Memory B cell (primary cell): ENCODE data around the gene MLST8.
A peak's percentile ranks its signal among the peaks of the same experiment; 100 is the strongest.

Experiments
- ATAC-seq: fragments of 150-1000 bp; cut with Tn5 transposase; 2 replicates; pipeline ENCODE4 v1.10.0; 2021; ENCODE audit warnings: low read depth, mild to moderate bottlenecking, moderate library complexity
- DNase-seq, 2 donors: peaks; one replicate each; pipeline ENCODE4 v3.0.0; 2022; ENCODE audit warnings: low spot score in 2 of 2
- H3K27ac Mint-ChIP-seq: one replicate; pipeline ENCODE4 v1.8.0; 2022; ENCODE audit warnings: mild to moderate bottlenecking, moderate library complexity, mixed read lengths
- H3K27me3 Mint-ChIP-seq: one replicate; pipeline ENCODE4 v1.8.0; 2022; ENCODE audit warnings: mixed read lengths
- H3K36me3 Mint-ChIP-seq: one replicate; pipeline ENCODE4 v1.8.0; 2022; ENCODE audit warnings: mild to moderate bottlenecking, mixed read lengths
- H3K4me1 Mint-ChIP-seq: one replicate; pipeline ENCODE4 v1.8.0; 2022; ENCODE audit warnings: mixed read lengths
- H3K4me3 Mint-ChIP-seq: one replicate; pipeline ENCODE4 v1.8.0; 2022; ENCODE audit warnings: mild to moderate bottlenecking, moderate library complexity, mixed read lengths
- H3K9me3 Mint-ChIP-seq: one replicate; pipeline ENCODE4 v1.8.0; 2022; ENCODE audit warnings: mixed read lengths

MLST8 gene

GRCh38 chr16:2231016-2231931 is 26.0 kb downstream of the MLST8 start:
- H3K4me1 Mint-ChIP-seq: peaks cover 3% of the 10 kb centered on the region
- ATAC-seq (no peak), DNase-seq (no peak)
- H3K9me3 Mint-ChIP-seq: no peaks in the 10 kb centered on the region
- no peaks in the 10 kb centered on the region for H3K27me3 Mint-ChIP-seq
- H3K4me3 Mint-ChIP-seq: no peak overlapping the region
- H3K36me3 Mint-ChIP-seq: peaks cover 24% of the 10 kb centered on the region
- no peak overlapping the region for H3K27ac Mint-ChIP-seq

DNA sequence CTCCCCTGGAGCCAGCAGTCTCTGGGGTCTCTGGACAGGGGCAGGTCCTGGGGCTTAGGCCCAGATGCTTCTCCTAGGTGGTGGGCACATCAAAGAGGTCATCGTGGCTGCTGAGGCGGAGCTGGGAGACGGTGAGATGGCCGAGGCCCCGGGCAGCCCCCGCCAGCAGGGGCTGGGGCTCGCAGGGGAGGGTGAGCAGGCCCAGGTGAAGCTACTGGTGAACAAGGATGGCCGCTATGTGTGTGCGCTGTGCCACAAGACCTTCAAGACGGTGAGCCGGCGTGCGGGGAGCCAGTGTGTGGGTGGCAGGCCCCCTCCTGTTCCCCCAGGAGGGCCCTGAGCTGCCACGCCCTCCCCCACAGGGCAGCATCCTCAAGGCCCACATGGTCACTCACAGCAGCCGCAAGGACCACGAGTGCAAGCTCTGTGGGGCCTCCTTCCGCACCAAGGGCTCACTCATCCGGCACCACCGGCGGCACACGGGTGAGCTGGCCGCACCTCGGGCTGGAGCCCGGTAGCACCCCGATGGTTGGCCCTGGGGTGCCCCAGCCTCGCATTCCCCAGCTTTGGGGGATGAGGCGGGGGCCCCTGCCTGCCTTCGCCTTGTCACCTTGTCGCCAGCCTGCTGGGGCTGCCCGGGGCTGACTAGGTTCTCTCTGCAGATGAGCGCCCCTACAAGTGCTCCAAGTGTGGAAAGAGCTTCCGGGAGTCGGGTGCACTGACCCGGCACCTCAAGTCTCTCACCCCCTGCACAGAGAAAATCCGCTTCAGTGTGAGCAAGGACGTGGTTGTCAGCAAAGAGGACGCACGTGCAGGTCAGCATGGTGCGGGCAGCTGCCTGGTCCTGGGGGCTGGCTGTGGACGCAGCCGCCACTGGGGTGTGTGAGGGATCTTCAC is 27.1 kb downstream of the MLST8 start:
- no peak overlapping the region for H3K27ac Mint-ChIP-seq
- H3K4me1 Mint-ChIP-seq: no peaks in the 10 kb centered on the region
- H3K27me3 Mint-ChIP-seq: no peaks in the 10 kb centered on the region
- no peak for DNase-seq
- peaks cover 22% of the 10 kb centered on the region for H3K36me3 Mint-ChIP-seq
- no peaks in the 10 kb centered on the region for H3K9me3 Mint-ChIP-seq
- H3K4me3 Mint-ChIP-seq: no peak overlapping the region
- ATAC-seq: no peak

DNA sequence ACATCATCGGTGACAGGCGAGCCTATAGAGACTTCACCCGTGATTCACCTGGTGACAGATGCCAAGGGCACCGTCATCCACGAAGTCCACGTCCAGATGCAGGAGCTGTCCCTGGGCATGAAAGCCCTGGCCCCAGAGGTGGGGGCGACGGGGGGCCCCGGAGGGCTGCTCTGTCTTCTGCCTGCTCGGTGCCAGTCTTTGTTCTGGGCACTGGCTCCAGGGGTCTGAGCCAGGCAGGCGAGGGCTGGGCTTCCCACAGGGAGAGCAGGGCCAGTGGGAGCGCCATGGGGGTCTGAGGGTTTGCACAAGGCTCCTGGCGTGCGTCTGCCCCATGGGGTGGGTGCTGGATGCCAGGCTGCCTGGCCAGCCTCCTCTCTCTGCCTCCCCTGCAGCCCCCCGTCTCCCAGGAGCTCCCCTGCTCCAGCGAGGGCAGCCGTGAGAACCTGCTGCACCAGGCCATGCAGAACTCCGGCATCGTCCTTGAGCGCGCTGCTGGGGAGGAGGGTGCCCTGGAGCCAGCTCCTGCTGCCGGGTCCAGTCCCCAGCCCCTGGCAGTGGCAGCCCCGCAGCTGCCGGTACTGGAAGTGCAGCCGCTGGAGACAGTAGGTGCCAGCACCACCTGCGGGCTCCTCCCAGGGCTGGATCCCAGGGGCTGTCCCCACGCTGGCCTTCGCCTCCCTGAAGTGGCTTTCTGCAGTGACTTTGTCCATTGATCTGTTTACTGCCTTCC is 28.0 kb downstream of the MLST8 start:
- H3K27me3 Mint-ChIP-seq: no peaks in the 10 kb centered on the region
- H3K4me1 Mint-ChIP-seq: no peaks in the 10 kb centered on the region
- H3K4me3 Mint-ChIP-seq: no peak overlapping the region
- H3K9me3 Mint-ChIP-seq: no peaks in the 10 kb centered on the region
- H3K36me3 Mint-ChIP-seq: peaks cover 22% of the 10 kb centered on the region
- ATAC-seq (no peak), DNase-seq (no peak)
- no peak overlapping the region for H3K27ac Mint-ChIP-seq

- Mint-ChIP-seq H3K4me3 (no peak overlapping the region), H3K9me3 (no peaks in the 10 kb centered on the region), H3K4me1 (no peaks in the 10 kb centered on the region), H3K36me3 (peaks cover 21% of the 10 kb centered on the region), H3K27me3 (no peaks in the 10 kb centered on the region), H3K27ac (no peak overlapping the region)
- peak; percentile 38 for ATAC-seq
- no peak for DNase-seq
Measured at GRCh38 chr16:2233872-2234812, 28.9 kb downstream of the MLST8 start.

DNA sequence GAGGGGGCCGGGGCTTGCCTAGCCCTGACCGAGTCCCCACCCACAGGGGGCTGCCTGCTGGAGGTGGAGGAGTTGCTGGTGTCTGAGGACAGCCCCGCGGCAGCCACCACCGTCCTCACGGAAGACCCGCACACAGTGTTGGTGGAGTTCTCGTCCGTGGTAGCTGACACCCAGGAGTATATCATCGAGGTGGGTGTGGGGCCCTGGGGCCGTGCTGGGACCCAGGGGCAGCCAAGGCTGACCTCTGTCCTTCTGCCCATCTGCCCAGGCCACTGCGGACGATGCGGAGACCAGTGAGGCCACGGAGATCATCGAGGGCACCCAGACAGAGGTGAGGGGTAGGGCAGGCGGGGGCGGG is 29.5 kb downstream of the MLST8 start:
- ATAC-seq: no peak
- Mint-ChIP-seq H3K36me3 (peaks cover 20% of the 10 kb centered on the region), H3K9me3 (no peaks in the 10 kb centered on the region), H3K27ac (no peak overlapping the region), H3K4me3 (no peak overlapping the region), H3K27me3 (no peaks in the 10 kb centered on the region), H3K4me1 (no peaks in the 10 kb centered on the region)
- DNase-seq: no peak

GRCh38 chr16:2235234-2235651 is 30.0 kb downstream of the MLST8 start:
- Mint-ChIP-seq H3K27ac (no peak overlapping the region), H3K4me1 (no peaks in the 10 kb centered on the region), H3K9me3 (no peaks in the 10 kb centered on the region), H3K27me3 (no peaks in the 10 kb centered on the region), H3K36me3 (peaks cover 16% of the 10 kb centered on the region), H3K4me3 (no peak overlapping the region)
- ATAC-seq (no peak), DNase-seq (no peak)

- no peak for ATAC-seq
- Mint-ChIP-seq H3K4me1 (no peaks in the 10 kb centered on the region), H3K27ac (no peak overlapping the region), H3K36me3 (peaks cover 14% of the 10 kb centered on the region), H3K9me3 (no peaks in the 10 kb centered on the region), H3K4me3 (no peak overlapping the region), H3K27me3 (no peaks in the 10 kb centered on the region)
- DNase-seq: no peak
Measured at GRCh38 chr16:2235695-2236336, 30.6 kb downstream of the MLST8 start.

DNA sequence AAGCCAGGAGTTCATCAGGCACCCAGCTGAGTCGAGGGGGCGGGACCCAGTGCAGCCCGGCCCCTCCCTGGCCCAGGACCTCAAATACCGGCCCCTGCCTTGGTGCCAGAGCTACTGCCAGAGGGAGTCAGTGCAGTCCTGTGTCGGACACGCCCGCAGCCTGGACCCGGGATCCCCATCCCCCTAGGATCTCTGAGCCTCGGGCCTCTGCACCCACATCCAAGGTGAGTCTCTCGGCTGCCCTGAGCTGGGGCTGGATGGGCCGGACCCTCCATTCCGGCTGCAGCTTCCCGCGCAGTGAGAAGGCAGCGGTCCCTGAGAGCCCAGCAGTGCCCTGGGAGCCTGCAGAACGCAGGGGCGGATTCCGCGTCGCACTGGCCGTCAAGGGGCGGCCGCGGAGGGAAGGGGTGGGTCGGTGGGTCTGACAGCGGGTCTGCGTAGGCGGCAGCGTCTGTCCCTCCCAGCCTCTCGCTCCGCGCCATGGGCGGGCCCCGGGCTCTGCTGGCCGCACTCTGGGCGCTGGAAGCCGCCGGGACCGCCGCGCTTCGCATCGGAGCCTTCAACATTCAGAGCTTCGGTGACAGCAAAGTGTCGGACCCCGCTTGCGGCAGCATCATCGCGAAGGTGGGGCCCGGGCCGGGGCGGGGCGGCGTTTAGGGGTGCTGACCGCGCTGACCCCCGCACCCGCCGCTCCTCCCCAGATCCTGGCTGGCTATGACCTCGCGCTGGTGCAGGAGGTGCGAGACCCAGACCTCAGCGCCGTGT is 31.3 kb downstream of the MLST8 start, which contains the start of gene DNASE1L2:
TSS of gene DNASE1L2 (plus strand) at position 108 of the 765 bp plus-strand sequence. CDS start at position 481, 373 bp downstream.
- Mint-ChIP-seq H3K4me3 (no peak within 1 kb of the TSS), H3K27ac (no peak within 1 kb of the TSS), H3K27me3 (no peaks in the 10 kb centered on the region), H3K9me3 (no peaks in the 10 kb centered on the region), H3K36me3 (peaks cover 14% of the 10 kb centered on the region), H3K4me1 (no peaks in the 10 kb centered on the region)
- ATAC-seq (no peak), DNase-seq (no peak)

DNA sequence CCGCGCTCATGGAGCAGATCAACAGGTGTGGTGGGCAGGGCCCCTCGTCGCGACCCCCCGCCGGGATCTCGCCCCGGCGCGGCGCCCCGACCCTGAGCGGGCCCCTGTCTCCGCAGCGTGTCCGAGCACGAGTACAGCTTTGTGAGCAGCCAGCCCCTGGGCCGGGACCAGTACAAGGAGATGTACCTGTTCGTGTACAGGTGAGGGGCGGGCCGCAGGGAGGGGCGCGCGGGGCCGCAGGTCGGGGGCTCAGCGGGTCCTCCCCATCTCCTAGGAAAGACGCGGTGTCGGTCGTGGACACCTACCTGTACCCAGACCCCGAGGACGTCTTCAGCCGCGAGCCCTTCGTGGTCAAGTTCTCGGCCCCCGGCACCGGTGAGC is 31.8 kb downstream of the MLST8 start:
- Mint-ChIP-seq H3K4me3 (no peak overlapping the region), H3K4me1 (no peaks in the 10 kb centered on the region), H3K27me3 (no peaks in the 10 kb centered on the region), H3K9me3 (no peaks in the 10 kb centered on the region), H3K27ac (no peak overlapping the region), H3K36me3 (peaks cover 14% of the 10 kb centered on the region)
- no peak for DNase-seq
- no peak for ATAC-seq

GRCh38 chr16:2237493-2238149 is 32.4 kb downstream of the MLST8 start:
- no peak for DNase-seq
- Mint-ChIP-seq H3K27me3 (no peaks in the 10 kb centered on the region), H3K4me3 (no peak overlapping the region), H3K9me3 (no peaks in the 10 kb centered on the region), H3K4me1 (no peaks in the 10 kb centered on the region), H3K27ac (no peak overlapping the region), H3K36me3 (peaks cover 18% of the 10 kb centered on the region)
- no peak for ATAC-seq

- peaks cover 18% of the 10 kb centered on the region for H3K36me3 Mint-ChIP-seq
- H3K4me3 Mint-ChIP-seq: no peak overlapping the region
- no peaks in the 10 kb centered on the region for H3K9me3 Mint-ChIP-seq
- ATAC-seq: no peak
- no peak overlapping the region for H3K27ac Mint-ChIP-seq
- H3K4me1 Mint-ChIP-seq: no peaks in the 10 kb centered on the region
- no peaks in the 10 kb centered on the region for H3K27me3 Mint-ChIP-seq
- DNase-seq: no peak
Measured at GRCh38 chr16:2238150-2238837, 33.0 kb downstream of the MLST8 start.
